Glomerular visceral epithelial cell (primary cell): ENCODE data around the gene UBE2E2.
"Not testable (repeated sequence)": the region's sequence is repeated elsewhere in the genome, so short reads cannot be mapped to it uniquely, and the experiment has no call there.

Experiments used
- DNase-seq: peaks from one replicate; pipeline ENCODE4 v3.0.0-alpha.2; 2016; ENCODE audit errors: extremely low spot score

The UBE2E2 gene

GRCh38 chr3:23329471-23330105 lies 126.5 kb downstream of the UBE2E2 start:
- DNase-seq: no peak

GRCh38 chr3:23330568-23330967 lies 127.4 kb downstream of the UBE2E2 start:
- DNase-seq: no peak

GRCh38 chr3:23331141-23331935 lies 128.2 kb downstream of the UBE2E2 start:
- no peak for DNase-seq

GRCh38 chr3:23333633-23334032 lies 130.5 kb downstream of the UBE2E2 start:
- DNase-seq: no peak

- DNase-seq: not testable (repeated sequence)
These were observed 133.7 kb downstream of the UBE2E2 start for GRCh38 chr3:23336853-23337252.

GRCh38 chr3:23341147-23341838 lies 138.2 kb downstream of the UBE2E2 start:
- no peak for DNase-seq

- no peak for DNase-seq
These were observed 139.2 kb downstream of the UBE2E2 start for GRCh38 chr3:23342343-23342742.

- no peak for DNase-seq
These were observed 140.4 kb downstream of the UBE2E2 start for GRCh38 chr3:23343509-23343908.

- DNase-seq: no peak
These were observed 141.8 kb downstream of the UBE2E2 start for GRCh38 chr3:23344886-23345285.

- not testable (repeated sequence) for DNase-seq
These were observed 146.3 kb downstream of the UBE2E2 start for GRCh38 chr3:23349444-23349843.

- no peak for DNase-seq
These were observed 153.0 kb downstream of the UBE2E2 start for GRCh38 chr3:23356169-23356568.

- DNase-seq: no peak
These were observed 153.8 kb downstream of the UBE2E2 start for GRCh38 chr3:23356923-23357322.

GRCh38 chr3:23359116-23359515 lies 156.0 kb downstream of the UBE2E2 start:
- no peak for DNase-seq

GRCh38 chr3:23365066-23365465 lies 161.9 kb downstream of the UBE2E2 start:
- DNase-seq: no peak

GRCh38 chr3:23368731-23369130 lies 165.6 kb downstream of the UBE2E2 start:
- DNase-seq: no peak

GRCh38 chr3:23372285-23372684 lies 169.2 kb downstream of the UBE2E2 start:
- no peak for DNase-seq

- no peak for DNase-seq
These were observed 173.6 kb downstream of the UBE2E2 start for GRCh38 chr3:23376516-23377248.

GRCh38 chr3:23377928-23378672 lies 175.0 kb downstream of the UBE2E2 start:
- no peak for DNase-seq

- DNase-seq: no peak
These were observed 180.7 kb downstream of the UBE2E2 start for GRCh38 chr3:23383875-23384274.

- DNase-seq: no peak
These were observed 182.2 kb downstream of the UBE2E2 start for GRCh38 chr3:23385327-23385726.

- DNase-seq: no peak
These were observed 184.3 kb downstream of the UBE2E2 start for GRCh38 chr3:23387286-23387918.
